Measurements from ENCODE around the gene FGFBP2.

FGFBP2 gene

DNA sequence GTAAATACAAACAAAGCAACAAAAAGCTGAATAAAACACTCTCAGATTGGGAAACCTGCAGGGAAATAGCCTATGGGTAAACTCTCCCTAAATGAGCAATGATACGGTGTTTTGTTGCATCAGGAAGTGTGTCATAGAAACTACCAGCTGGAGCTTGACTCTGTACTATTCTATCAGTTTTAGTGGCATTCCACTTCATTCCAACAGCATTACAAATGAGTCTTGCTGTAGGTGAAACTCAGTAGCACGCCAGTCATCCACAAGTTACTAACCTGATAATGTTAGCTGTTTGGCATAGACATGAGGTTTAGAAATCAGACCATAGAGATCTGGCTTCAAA, 49.4 kb downstream of the FGFBP2 start:
- no peak overlapping the region for H3K27ac ChIP-seq (replicated peaks)
- H3K4me3 ChIP-seq (replicated peaks; ENCODE audit: insufficient read depth, low read length): no peak overlapping the region
- DNase-seq (ENCODE audit: low read depth in 1 of 2, low spot score in 1 of 2): no peak
- TF ChIP-seq, protein P1, sequence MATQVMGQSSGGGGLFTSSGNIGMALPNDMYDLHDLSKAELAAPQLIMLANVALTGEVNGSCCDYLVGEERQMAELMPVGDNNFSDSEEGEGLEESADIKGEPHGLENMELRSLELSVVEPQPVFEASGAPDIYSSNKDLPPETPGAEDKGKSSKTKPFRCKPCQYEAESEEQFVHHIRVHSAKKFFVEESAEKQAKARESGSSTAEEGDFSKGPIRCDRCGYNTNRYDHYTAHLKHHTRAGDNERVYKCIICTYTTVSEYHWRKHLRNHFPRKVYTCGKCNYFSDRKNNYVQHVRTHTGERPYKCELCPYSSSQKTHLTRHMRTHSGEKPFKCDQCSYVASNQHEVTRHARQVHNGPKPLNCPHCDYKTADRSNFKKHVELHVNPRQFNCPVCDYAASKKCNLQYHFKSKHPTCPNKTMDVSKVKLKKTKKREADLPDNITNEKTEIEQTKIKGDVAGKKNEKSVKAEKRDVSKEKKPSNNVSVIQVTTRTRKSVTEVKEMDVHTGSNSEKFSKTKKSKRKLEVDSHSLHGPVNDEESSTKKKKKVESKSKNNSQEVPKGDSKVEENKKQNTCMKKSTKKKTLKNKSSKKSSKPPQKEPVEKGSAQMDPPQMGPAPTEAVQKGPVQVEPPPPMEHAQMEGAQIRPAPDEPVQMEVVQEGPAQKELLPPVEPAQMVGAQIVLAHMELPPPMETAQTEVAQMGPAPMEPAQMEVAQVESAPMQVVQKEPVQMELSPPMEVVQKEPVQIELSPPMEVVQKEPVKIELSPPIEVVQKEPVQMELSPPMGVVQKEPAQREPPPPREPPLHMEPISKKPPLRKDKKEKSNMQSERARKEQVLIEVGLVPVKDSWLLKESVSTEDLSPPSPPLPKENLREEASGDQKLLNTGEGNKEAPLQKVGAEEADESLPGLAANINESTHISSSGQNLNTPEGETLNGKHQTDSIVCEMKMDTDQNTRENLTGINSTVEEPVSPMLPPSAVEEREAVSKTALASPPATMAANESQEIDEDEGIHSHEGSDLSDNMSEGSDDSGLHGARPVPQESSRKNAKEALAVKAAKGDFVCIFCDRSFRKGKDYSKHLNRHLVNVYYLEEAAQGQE (IDR thresholded peaks at IDR 0.05; ENCODE audit: insufficient replicate concordance, low read depth): no peak
- TF ChIP-seq SPI1 (IDR thresholded peaks at IDR 0.05; ENCODE audit: borderline replicate concordance, low read depth): no peak
- no peak for TF ChIP-seq POLR2AphosphoS5 (IDR thresholded peaks at IDR 0.05; ENCODE audit: low read depth)
- no peaks in the 10 kb centered on the region for H3K27me3 ChIP-seq (ENCODE audit: insufficient read depth, poor library complexity, severe bottlenecking)

DNA sequence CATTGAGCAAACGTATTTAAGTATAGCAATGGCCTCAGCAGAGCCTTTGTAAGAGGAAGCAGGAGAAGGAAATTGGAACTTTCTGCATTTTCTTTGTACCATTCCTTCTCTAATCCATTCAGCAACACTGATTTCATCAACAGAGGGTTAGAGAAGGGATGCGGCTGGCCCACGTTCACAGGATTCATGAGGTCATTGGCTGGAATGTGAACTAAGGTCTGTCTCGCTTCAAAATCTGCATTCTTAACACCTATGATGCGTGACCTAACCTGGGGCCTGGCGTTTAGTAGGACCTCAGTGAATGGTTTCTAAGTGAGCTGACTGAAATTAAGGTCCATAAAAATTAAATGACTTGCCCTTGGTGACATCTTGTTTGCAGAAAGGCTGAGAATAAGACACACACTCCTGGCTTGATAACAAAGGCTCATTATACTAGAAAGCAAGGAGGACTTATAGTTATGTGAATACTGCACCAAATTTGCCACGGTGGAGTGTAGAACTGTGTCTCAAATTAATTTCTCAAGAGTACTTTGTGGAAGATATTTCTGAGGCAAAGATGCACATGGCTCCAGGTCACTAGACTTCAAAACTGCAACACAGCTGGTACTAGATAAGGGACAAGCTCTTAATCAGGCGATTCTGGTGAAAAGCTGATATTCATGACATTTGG, 49.9 kb downstream of the FGFBP2 start:
- Histone ChIP-seq H3K27me3 (ENCODE audit: insufficient read depth, poor library complexity, severe bottlenecking) (no peaks in the 10 kb centered on the region), H3K27ac (replicated peaks) (no peak overlapping the region)

DNA sequence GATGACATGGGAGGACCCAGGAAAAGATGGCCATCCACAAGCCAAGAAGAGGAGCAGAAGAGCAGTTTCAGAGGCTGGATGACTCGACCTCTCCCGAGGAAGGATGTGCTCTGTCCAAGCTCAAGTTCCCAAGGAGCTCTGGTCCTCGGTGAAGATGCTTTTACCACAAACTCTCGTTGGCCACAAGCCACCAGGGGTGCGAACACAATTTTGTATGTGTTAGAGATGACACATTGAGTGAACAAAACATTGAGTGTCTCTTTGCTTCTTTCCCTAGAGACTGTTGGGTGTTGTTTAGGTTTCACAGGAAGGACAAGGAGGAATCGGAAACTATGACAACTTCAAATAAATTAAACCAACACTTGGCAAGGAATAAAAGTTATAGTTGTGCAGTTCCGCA, 50.7 kb downstream of the FGFBP2 start:
- Histone ChIP-seq H3K4me3 (replicated peaks; ENCODE audit: insufficient read depth, low read length) (no peak overlapping the region), H3K27me3 (ENCODE audit: insufficient read depth, poor library complexity, severe bottlenecking) (no peaks in the 10 kb centered on the region), H3K27ac (replicated peaks) (no peak overlapping the region)
- TF ChIP-seq SPI1 (IDR thresholded peaks at IDR 0.05; ENCODE audit: borderline replicate concordance, low read depth) (no peak), POLR2AphosphoS5 (IDR thresholded peaks at IDR 0.05; ENCODE audit: low read depth) (no peak), GABPA (IDR thresholded peaks at IDR 0.05; ENCODE audit: low read depth) (no peak)
- TF ChIP-seq, protein P1 (IDR thresholded peaks at IDR 0.05; ENCODE audit: insufficient replicate concordance, low read depth): no peak
- TF ChIP-seq, protein P2, sequence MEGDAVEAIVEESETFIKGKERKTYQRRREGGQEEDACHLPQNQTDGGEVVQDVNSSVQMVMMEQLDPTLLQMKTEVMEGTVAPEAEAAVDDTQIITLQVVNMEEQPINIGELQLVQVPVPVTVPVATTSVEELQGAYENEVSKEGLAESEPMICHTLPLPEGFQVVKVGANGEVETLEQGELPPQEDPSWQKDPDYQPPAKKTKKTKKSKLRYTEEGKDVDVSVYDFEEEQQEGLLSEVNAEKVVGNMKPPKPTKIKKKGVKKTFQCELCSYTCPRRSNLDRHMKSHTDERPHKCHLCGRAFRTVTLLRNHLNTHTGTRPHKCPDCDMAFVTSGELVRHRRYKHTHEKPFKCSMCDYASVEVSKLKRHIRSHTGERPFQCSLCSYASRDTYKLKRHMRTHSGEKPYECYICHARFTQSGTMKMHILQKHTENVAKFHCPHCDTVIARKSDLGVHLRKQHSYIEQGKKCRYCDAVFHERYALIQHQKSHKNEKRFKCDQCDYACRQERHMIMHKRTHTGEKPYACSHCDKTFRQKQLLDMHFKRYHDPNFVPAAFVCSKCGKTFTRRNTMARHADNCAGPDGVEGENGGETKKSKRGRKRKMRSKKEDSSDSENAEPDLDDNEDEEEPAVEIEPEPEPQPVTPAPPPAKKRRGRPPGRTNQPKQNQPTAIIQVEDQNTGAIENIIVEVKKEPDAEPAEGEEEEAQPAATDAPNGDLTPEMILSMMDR (IDR thresholded peaks at IDR 0.05; ENCODE audit: insufficient read depth, low read length): no peak
- DNase-seq (ENCODE audit: low read depth in 1 of 2, low spot score in 1 of 2): no peak

More for the DNA sequence above, 49.9 kb downstream of the FGFBP2 start:
- DNase-seq (ENCODE audit: low read depth in 1 of 2, low spot score in 1 of 2): no peak
- no peak for TF ChIP-seq POLR2AphosphoS5 (IDR thresholded peaks at IDR 0.05; ENCODE audit: low read depth)
- H3K4me3 ChIP-seq (replicated peaks; ENCODE audit: insufficient read depth, low read length): no peak overlapping the region

Data from HL-60 (cell line).